ENCODE data around the gene KCND2.

The KCND2 gene

GRCh38 chr7:120311028-120311788 lies 38.2 kb downstream of the KCND2 start:
- Histone ChIP-seq H3K4me1 (ENCODE audit: control insufficient read depth, low read length) (no peaks in the 10 kb centered on the region), H3K79me2 (ENCODE audit: control insufficient read depth, low read length) (no peaks in the 10 kb centered on the region), H3K9me2 (replicated peaks; ENCODE audit: control insufficient read depth, low read length) (no peaks in the 10 kb centered on the region), H3K36me3 (ENCODE audit: control insufficient read depth, low read length) (no peaks in the 10 kb centered on the region), H3K9me3 (ENCODE audit: control insufficient read depth, insufficient read depth, low read length) (no peaks in the 10 kb centered on the region), H3K4me2 (ENCODE audit: low read length) (no peak overlapping the region), H3K27ac (ENCODE audit: low read depth, low read length) (no peak overlapping the region), H3K4me3 (ENCODE audit: low read length) (no peak overlapping the region), H3F3A (ENCODE audit: control insufficient read depth, insufficient read depth) (no peaks in the 10 kb centered on the region), H3K27me3 (ENCODE audit: control insufficient read depth, low read length) (no peaks in the 10 kb centered on the region), H4K20me1 (ENCODE audit: control insufficient read depth, insufficient read depth, low read depth, low read length) (no peaks in the 10 kb centered on the region)
- TF ChIP-seq CTCF (IDR thresholded peaks at IDR 0.05; ENCODE audit: low read depth, low read length, poor library complexity, severe bottlenecking) (no peak), EZH2phosphoT487 (IDR thresholded peaks at IDR 0.05; ENCODE audit: borderline replicate concordance, low read length) (no peak)

- no peaks in the 10 kb centered on the region for H3K9me2 ChIP-seq (replicated peaks; ENCODE audit: control insufficient read depth, low read length)
Observed at GRCh38 chr7:120320218-120320961, 47.4 kb downstream of the KCND2 start.

GRCh38 chr7:120327054-120327453 lies 54.1 kb downstream of the KCND2 start:
- H3K79me2 ChIP-seq (ENCODE audit: control insufficient read depth, low read length): no peaks in the 10 kb centered on the region
- H3F3A ChIP-seq (ENCODE audit: control insufficient read depth, insufficient read depth): no peaks in the 10 kb centered on the region
- H3K4me1 ChIP-seq (ENCODE audit: control insufficient read depth, low read length): no peaks in the 10 kb centered on the region
- H3K27ac ChIP-seq (ENCODE audit: low read depth, low read length): no peak overlapping the region
- no peaks in the 10 kb centered on the region for H3K27me3 ChIP-seq (ENCODE audit: control insufficient read depth, low read length)
- H4K20me1 ChIP-seq (ENCODE audit: control insufficient read depth, insufficient read depth, low read depth, low read length): no peaks in the 10 kb centered on the region
- no peaks in the 10 kb centered on the region for H3K9me2 ChIP-seq (replicated peaks; ENCODE audit: control insufficient read depth, low read length)
- TF ChIP-seq CTCF (IDR thresholded peaks at IDR 0.05; ENCODE audit: low read depth, low read length, poor library complexity, severe bottlenecking) (no peak), EZH2phosphoT487 (IDR thresholded peaks at IDR 0.05; ENCODE audit: borderline replicate concordance, low read length) (no peak)
- H3K9me3 ChIP-seq (ENCODE audit: control insufficient read depth, insufficient read depth, low read length): no peaks in the 10 kb centered on the region
- no peaks in the 10 kb centered on the region for H3K36me3 ChIP-seq (ENCODE audit: control insufficient read depth, low read length)
- H3K4me3 ChIP-seq (ENCODE audit: low read length): no peak overlapping the region
- no peak overlapping the region for H3K4me2 ChIP-seq (ENCODE audit: low read length)

More at GRCh38 chr7:120320218-120320961, 47.4 kb downstream of the KCND2 start:
- no peaks in the 10 kb centered on the region for H4K20me1 ChIP-seq (ENCODE audit: control insufficient read depth, insufficient read depth, low read depth, low read length)
- no peaks in the 10 kb centered on the region for H3K4me1 ChIP-seq (ENCODE audit: control insufficient read depth, low read length)
- no peaks in the 10 kb centered on the region for H3K79me2 ChIP-seq (ENCODE audit: control insufficient read depth, low read length)
- H3F3A ChIP-seq (ENCODE audit: control insufficient read depth, insufficient read depth): no peaks in the 10 kb centered on the region
- no peaks in the 10 kb centered on the region for H3K9me3 ChIP-seq (ENCODE audit: control insufficient read depth, insufficient read depth, low read length)
- H3K27me3 ChIP-seq (ENCODE audit: control insufficient read depth, low read length): no peaks in the 10 kb centered on the region
- TF ChIP-seq EZH2phosphoT487 (IDR thresholded peaks at IDR 0.05; ENCODE audit: borderline replicate concordance, low read length) (no peak), CTCF (IDR thresholded peaks at IDR 0.05; ENCODE audit: low read depth, low read length, poor library complexity, severe bottlenecking) (no peak)
- no peak overlapping the region for H3K4me3 ChIP-seq (ENCODE audit: low read length)
- no peak overlapping the region for H3K27ac ChIP-seq (ENCODE audit: low read depth, low read length)
- no peak overlapping the region for H3K4me2 ChIP-seq (ENCODE audit: low read length)
- no peaks in the 10 kb centered on the region for H3K36me3 ChIP-seq (ENCODE audit: control insufficient read depth, low read length)

Data from DOHH2 (cell line).